SK-N-SH treated with all-trans-retinoic acid at 6 μM for 48 hours (cell line): ENCODE results near the gene GPRC5B.

ENCODE experiments used
- GLIS3 ChIP-seq: fragments of 250-450 bp; sonication (Bioruptor Pico); IDR thresholded peaks from 2 replicates; pipeline ENCODE4 v1.5.0; 2020; ENCODE audit warnings: mild to moderate bottlenecking, moderate library complexity
- ISL1 ChIP-seq: fragments of 250-450 bp; sonication (Bioruptor Pico); IDR thresholded peaks from 2 replicates; pipeline ENCODE4 v2.1.2; 2022; ENCODE audit warnings: mild to moderate bottlenecking, moderate library complexity
- PPARA ChIP-seq: fragments of 250-450 bp; sonication (Bioruptor Pico); IDR thresholded peaks from 2 replicates; pipeline ENCODE4 v1.5.0; 2020; ENCODE audit warnings: mild to moderate bottlenecking, borderline replicate concordance
- SNAI2 ChIP-seq: fragments of 250-450 bp; sonication (Bioruptor Pico); IDR thresholded peaks from 2 replicates; pipeline ENCODE4 v1.5.0; 2020; ENCODE audit warnings: mild to moderate bottlenecking, moderate library complexity
- TCF4 ChIP-seq: fragments of 250-450 bp; sonication (Bioruptor Pico); IDR thresholded peaks from 2 replicates; pipeline ENCODE4 v1.8.0; 2021; ENCODE audit warnings: mild to moderate bottlenecking, moderate library complexity, borderline replicate concordance
- TF ChIP-seq, protein P1 (sequence below): fragments of 250-450 bp; sonication (Bioruptor Pico); IDR thresholded peaks from 2 replicates; pipeline ENCODE4 v1.5.1; 2021; ENCODE audit warnings: mild to moderate bottlenecking, moderate library complexity
- TF ChIP-seq, protein P2 (sequence below): fragments of 250-450 bp; sonication (Bioruptor Pico); IDR thresholded peaks from 2 replicates; pipeline ENCODE4 v1.8.0; 2021; ENCODE audit warnings: low read depth, mild to moderate bottlenecking, moderate library complexity, borderline replicate concordance
- TF ChIP-seq, protein P3 (sequence below): fragments of 250-450 bp; sonication (Bioruptor Pico); IDR thresholded peaks from 2 replicates; pipeline ENCODE4 v1.5.0; 2020; ENCODE audit warnings: mild to moderate bottlenecking, moderate library complexity
- TF ChIP-seq, protein P4 (sequence below): fragments of 250-450 bp; sonication (Bioruptor Pico); IDR thresholded peaks from 2 replicates; pipeline ENCODE4 v1.8.0; 2020; ENCODE audit warnings: mild to moderate bottlenecking, moderate library complexity, borderline replicate concordance
- TF ChIP-seq, protein P5 (sequence below): fragments of 250-450 bp; sonication (Bioruptor Pico); IDR thresholded peaks from 2 replicates; pipeline ENCODE4 v1.5.1; 2020; ENCODE audit warnings: low read depth, mild to moderate bottlenecking, moderate library complexity

DNA sequence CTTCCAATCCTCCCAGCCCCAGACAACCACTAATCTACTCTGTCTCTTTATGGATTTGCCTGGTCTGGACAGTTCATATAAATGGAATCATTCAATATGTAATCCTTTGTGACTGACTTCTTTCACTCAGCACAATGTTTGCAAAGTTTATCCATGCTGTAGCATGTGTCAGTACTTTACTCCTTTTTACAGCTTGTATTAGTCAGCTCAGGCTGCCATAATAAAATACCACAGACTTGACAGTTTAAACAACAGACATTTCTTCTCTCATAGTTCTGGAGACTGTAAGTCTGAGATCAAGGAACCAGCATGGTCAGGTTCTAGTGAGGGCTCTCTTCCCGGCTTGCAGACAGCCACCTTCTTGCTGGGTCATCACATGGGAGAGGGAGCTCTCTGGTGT, 41.3 kb downstream of the GPRC5B start:
- TF ChIP-seq GLIS3 (CRISPR knock-in tag): no peak
- TF ChIP-seq, protein P1, sequence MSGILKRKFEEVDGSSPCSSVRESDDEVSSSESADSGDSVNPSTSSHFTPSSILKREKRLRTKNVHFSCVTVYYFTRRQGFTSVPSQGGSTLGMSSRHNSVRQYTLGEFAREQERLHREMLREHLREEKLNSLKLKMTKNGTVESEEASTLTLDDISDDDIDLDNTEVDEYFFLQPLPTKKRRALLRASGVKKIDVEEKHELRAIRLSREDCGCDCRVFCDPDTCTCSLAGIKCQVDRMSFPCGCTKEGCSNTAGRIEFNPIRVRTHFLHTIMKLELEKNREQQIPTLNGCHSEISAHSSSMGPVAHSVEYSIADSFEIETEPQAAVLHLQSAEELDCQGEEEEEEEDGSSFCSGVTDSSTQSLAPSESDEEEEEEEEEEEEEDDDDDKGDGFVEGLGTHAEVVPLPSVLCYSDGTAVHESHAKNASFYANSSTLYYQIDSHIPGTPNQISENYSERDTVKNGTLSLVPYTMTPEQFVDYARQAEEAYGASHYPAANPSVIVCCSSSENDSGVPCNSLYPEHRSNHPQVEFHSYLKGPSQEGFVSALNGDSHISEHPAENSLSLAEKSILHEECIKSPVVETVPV (CRISPR knock-in tag): no peak
- TF ChIP-seq SNAI2: no peak
- TF ChIP-seq, protein P2, sequence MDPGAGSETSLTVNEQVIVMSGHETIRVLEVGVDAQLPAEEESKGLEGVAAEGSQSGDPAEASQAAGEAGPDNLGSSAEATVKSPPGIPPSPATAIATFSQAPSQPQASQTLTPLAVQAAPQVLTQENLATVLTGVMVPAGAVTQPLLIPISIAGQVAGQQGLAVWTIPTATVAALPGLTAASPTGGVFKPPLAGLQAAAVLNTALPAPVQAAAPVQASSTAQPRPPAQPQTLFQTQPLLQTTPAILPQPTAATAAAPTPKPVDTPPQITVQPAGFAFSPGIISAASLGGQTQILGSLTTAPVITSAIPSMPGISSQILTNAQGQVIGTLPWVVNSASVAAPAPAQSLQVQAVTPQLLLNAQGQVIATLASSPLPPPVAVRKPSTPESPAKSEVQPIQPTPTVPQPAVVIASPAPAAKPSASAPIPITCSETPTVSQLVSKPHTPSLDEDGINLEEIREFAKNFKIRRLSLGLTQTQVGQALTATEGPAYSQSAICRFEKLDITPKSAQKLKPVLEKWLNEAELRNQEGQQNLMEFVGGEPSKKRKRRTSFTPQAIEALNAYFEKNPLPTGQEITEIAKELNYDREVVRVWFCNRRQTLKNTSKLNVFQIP (CRISPR knock-in tag): no peak
- TF ChIP-seq, protein P3, sequence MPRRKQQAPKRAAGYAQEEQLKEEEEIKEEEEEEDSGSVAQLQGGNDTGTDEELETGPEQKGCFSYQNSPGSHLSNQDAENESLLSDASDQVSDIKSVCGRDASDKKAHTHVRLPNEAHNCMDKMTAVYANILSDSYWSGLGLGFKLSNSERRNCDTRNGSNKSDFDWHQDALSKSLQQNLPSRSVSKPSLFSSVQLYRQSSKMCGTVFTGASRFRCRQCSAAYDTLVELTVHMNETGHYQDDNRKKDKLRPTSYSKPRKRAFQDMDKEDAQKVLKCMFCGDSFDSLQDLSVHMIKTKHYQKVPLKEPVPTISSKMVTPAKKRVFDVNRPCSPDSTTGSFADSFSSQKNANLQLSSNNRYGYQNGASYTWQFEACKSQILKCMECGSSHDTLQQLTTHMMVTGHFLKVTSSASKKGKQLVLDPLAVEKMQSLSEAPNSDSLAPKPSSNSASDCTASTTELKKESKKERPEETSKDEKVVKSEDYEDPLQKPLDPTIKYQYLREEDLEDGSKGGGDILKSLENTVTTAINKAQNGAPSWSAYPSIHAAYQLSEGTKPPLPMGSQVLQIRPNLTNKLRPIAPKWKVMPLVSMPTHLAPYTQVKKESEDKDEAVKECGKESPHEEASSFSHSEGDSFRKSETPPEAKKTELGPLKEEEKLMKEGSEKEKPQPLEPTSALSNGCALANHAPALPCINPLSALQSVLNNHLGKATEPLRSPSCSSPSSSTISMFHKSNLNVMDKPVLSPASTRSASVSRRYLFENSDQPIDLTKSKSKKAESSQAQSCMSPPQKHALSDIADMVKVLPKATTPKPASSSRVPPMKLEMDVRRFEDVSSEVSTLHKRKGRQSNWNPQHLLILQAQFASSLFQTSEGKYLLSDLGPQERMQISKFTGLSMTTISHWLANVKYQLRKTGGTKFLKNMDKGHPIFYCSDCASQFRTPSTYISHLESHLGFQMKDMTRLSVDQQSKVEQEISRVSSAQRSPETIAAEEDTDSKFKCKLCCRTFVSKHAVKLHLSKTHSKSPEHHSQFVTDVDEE (CRISPR knock-in tag): no peak
- TF ChIP-seq, protein P4, sequence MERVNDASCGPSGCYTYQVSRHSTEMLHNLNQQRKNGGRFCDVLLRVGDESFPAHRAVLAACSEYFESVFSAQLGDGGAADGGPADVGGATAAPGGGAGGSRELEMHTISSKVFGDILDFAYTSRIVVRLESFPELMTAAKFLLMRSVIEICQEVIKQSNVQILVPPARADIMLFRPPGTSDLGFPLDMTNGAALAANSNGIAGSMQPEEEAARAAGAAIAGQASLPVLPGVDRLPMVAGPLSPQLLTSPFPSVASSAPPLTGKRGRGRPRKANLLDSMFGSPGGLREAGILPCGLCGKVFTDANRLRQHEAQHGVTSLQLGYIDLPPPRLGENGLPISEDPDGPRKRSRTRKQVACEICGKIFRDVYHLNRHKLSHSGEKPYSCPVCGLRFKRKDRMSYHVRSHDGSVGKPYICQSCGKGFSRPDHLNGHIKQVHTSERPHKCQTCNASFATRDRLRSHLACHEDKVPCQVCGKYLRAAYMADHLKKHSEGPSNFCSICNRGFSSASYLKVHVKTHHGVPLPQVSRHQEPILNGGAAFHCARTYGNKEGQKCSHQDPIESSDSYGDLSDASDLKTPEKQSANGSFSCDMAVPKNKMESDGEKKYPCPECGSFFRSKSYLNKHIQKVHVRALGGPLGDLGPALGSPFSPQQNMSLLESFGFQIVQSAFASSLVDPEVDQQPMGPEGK (CRISPR knock-in tag): no peak
- TF ChIP-seq TCF4 (CRISPR knock-in tag): no peak
- TF ChIP-seq, protein P5, sequence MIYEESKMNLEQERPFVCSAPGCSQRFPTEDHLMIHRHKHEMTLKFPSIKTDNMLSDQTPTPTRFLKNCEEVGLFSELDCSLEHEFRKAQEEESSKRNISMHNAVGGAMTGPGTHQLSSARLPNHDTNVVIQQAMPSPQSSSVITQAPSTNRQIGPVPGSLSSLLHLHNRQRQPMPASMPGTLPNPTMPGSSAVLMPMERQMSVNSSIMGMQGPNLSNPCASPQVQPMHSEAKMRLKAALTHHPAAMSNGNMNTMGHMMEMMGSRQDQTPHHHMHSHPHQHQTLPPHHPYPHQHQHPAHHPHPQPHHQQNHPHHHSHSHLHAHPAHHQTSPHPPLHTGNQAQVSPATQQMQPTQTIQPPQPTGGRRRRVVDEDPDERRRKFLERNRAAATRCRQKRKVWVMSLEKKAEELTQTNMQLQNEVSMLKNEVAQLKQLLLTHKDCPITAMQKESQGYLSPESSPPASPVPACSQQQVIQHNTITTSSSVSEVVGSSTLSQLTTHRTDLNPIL (CRISPR knock-in tag): no peak
- TF ChIP-seq ISL1: no peak
- no peak for TF ChIP-seq PPARA (CRISPR knock-in tag)
